H9 (cell line): ENCODE results near the gene NTRK2. TPM values are rescaled to one million over a fixed set of nuclear protein-coding genes. Genes with fewer than 3 reads are reported as not detected.
A peak's percentile ranks its signal among the peaks of the same experiment; 100 is the strongest.

ENCODE experiments used
- DNase-seq: peaks from one replicate; pipeline ENCODE4 v3.0.0-alpha.2; 2017
- H2AFZ ChIP-seq: one replicate; pipeline ENCODE4 v1.6.1; 2013; ENCODE audit warnings: mild to moderate bottlenecking, low read length, control low read depth, moderate library complexity
- H2AK5ac ChIP-seq: 2 replicates; pipeline ENCODE4 v1.6.1; 2013; ENCODE audit warnings: low read length, control low read depth, mixed read lengths; ENCODE audit not compliant: insufficient read length
- H2BK120ac ChIP-seq: one replicate; pipeline ENCODE4 v1.6.1; 2013; ENCODE audit warnings: low read depth, mild to moderate bottlenecking, low read length, control low read depth, inconsistent platforms; ENCODE audit not compliant: poor library complexity, severe bottlenecking
- H2BK12ac ChIP-seq: 2 replicates; pipeline ENCODE4 v1.6.1; 2013; ENCODE audit warnings: low read length, control low read depth, mixed read lengths, low read depth; ENCODE audit not compliant: insufficient read length
- H2BK15ac ChIP-seq: 2 replicates; pipeline ENCODE4 v1.6.1; 2013; ENCODE audit warnings: low read depth, low read length, control low read depth
- H2BK20ac ChIP-seq: one replicate; pipeline ENCODE4 v1.6.1; 2013; ENCODE audit warnings: low read depth, mild to moderate bottlenecking, low read length, control low read depth, inconsistent platforms; ENCODE audit not compliant: poor library complexity, severe bottlenecking
- H2BK5ac ChIP-seq: 2 replicates; pipeline ENCODE4 v1.6.1; 2013; ENCODE audit warnings: low read length, control low read depth, mixed read lengths; ENCODE audit not compliant: insufficient read length
- H3K14ac ChIP-seq: 2 replicates; pipeline ENCODE4 v1.6.1; 2013; ENCODE audit warnings: low read length, control low read depth; ENCODE audit not compliant: insufficient read depth
- H3K18ac ChIP-seq: 2 replicates; pipeline ENCODE4 v1.6.1; 2013; ENCODE audit warnings: low read depth, mild to moderate bottlenecking, mixed read lengths, low read length, control low read depth; ENCODE audit not compliant: insufficient read length
- H3K23ac ChIP-seq: 2 replicates; pipeline ENCODE4 v1.6.1; 2013; ENCODE audit warnings: low read length, control low read depth, mixed read lengths, low read depth; ENCODE audit not compliant: insufficient read length
- H3K23me2 ChIP-seq: 2 replicates; pipeline ENCODE4 v1.6.1; 2013; ENCODE audit warnings: low read depth, mild to moderate bottlenecking, mixed read lengths, low read length, control low read depth; ENCODE audit not compliant: insufficient read length, poor library complexity, severe bottlenecking
- H3K27ac ChIP-seq: 2 replicates; pipeline ENCODE4 v1.5.1; 2013; ENCODE audit warnings: low read length, control low read depth, mixed read lengths, low read depth; ENCODE audit not compliant: insufficient read length
- H3K27me3 ChIP-seq: 2 replicates; pipeline ENCODE4 v1.6.1; 2013; ENCODE audit warnings: low read length, control low read depth, inconsistent platforms; ENCODE audit not compliant: insufficient read depth
- H3K4ac ChIP-seq: 2 replicates; pipeline ENCODE4 v1.6.1; 2013; ENCODE audit warnings: low read depth, mild to moderate bottlenecking, control low read depth, inconsistent platforms, low read length, moderate library complexity
- H3K4me1 ChIP-seq: 2 replicates; pipeline ENCODE4 v1.6.1; 2013; ENCODE audit warnings: low read length, control low read depth, inconsistent platforms; ENCODE audit not compliant: insufficient read depth
- H3K4me2 ChIP-seq: 2 replicates; pipeline ENCODE4 v1.6.1; 2013; ENCODE audit warnings: low read length, control low read depth, mixed read lengths; ENCODE audit not compliant: insufficient read length, insufficient read depth
- H3K56ac ChIP-seq: 2 replicates; pipeline ENCODE4 v1.6.1; 2013; ENCODE audit warnings: low read depth, mild to moderate bottlenecking, mixed read lengths, low read length, control low read depth; ENCODE audit not compliant: insufficient read length
- H3K79me1 ChIP-seq: 2 replicates; pipeline ENCODE4 v1.6.1; 2013; ENCODE audit warnings: low read depth, mild to moderate bottlenecking, moderate library complexity, low read length, control low read depth, inconsistent platforms; ENCODE audit not compliant: insufficient read depth, poor library complexity, severe bottlenecking
- H3K79me2 ChIP-seq: 2 replicates; pipeline ENCODE4 v1.6.1; 2013; ENCODE audit warnings: low read length, control low read depth, inconsistent platforms; ENCODE audit not compliant: insufficient read depth
- H3K9ac ChIP-seq: 2 replicates; pipeline ENCODE4 v1.6.1; 2013; ENCODE audit warnings: low read length, control low read depth, mixed read lengths; ENCODE audit not compliant: insufficient read length; ENCODE audit errors: extremely low read depth
- H3K9me3 ChIP-seq: one replicate; pipeline ENCODE4 v1.6.1; 2013; ENCODE audit warnings: low read depth, low read length, inconsistent platforms; ENCODE audit not compliant: control insufficient read depth
- H3T11ph ChIP-seq: one replicate; pipeline ENCODE4 v1.6.1; 2013; ENCODE audit warnings: mild to moderate bottlenecking, low read length, control low read depth, inconsistent platforms
- H4K20me1 ChIP-seq: one replicate; pipeline ENCODE4 v1.6.1; 2013; ENCODE audit not compliant: control insufficient read depth, insufficient read length, insufficient read depth
- H4K5ac ChIP-seq: 2 replicates; pipeline ENCODE4 v1.6.1; 2013; ENCODE audit warnings: low read depth, mild to moderate bottlenecking, mixed read lengths, low read length, control low read depth; ENCODE audit not compliant: insufficient read length
- H4K8ac ChIP-seq: replicated peaks from 2 replicates; pipeline ENCODE4 v1.6.1; 2013; ENCODE audit warnings: low read length, control low read depth, mixed read lengths, low read depth; ENCODE audit not compliant: insufficient read length
- H4K91ac ChIP-seq: 2 replicates; pipeline ENCODE4 v1.6.1; 2013; ENCODE audit warnings: low read depth, mild to moderate bottlenecking, moderate library complexity, mixed read lengths, low read length, control low read depth; ENCODE audit not compliant: insufficient read length
- H3K27ac Mint-ChIP-seq, 3 experiments: 2 replicates in 2 of 3; 3 replicates in 1 of 3; pipeline ENCODE4 v1.8.0; 2020 to 2021; ENCODE audit warnings: mixed read lengths in 3 of 3, mild to moderate bottlenecking in 1 of 3, moderate library complexity in 1 of 3
- H3K27me3 Mint-ChIP-seq: 2 replicates; pipeline ENCODE4 v1.8.0; 2021; ENCODE audit warnings: low read depth, mild to moderate bottlenecking, moderate library complexity, mixed read lengths
- H3K36me3 Mint-ChIP-seq, 3 experiments: 2 replicates in 2 of 3; 3 replicates in 1 of 3; pipeline ENCODE4 v1.8.0; 2020 to 2021; ENCODE audit warnings: low read depth in 3 of 3, mixed read lengths in 3 of 3; ENCODE audit not compliant: insufficient read depth in 1 of 3
- H3K4me1 Mint-ChIP-seq, 2 experiments: 2 replicates each; pipeline ENCODE4 v1.8.0; 2020; ENCODE audit warnings: mixed read lengths in 2 of 2
- H3K4me3 Mint-ChIP-seq, 2 experiments: 2 replicates in 1 of 2; 3 replicates in 1 of 2; pipeline ENCODE4 v1.8.0; 2020 to 2021; ENCODE audit warnings: mild to moderate bottlenecking in 2 of 2, mixed read lengths in 2 of 2, moderate library complexity in 1 of 2
- H3K9me3 Mint-ChIP-seq, 2 experiments: 2 replicates in 1 of 2; 3 replicates in 1 of 2; pipeline ENCODE4 v1.8.0; 2020; ENCODE audit warnings: mild to moderate bottlenecking in 2 of 2, mixed read lengths in 2 of 2, moderate library complexity in 1 of 2
- WGBS: extraction: QIAGEN DNeasy Blood & Tissue Kit; methylation state at CpG from one replicate; pipeline ENCODE4 v1.1.7; 2013; ENCODE audit warnings: missing lambda C conversion rate, low lambda C conversion rate, mixed read lengths; ENCODE audit not compliant: insufficient read length; ENCODE audit errors: extremely low coverage; 5-methylcytosine and 5-hydroxymethylcytosine counted together
- total RNA-seq: library from RNA; stranded (reverse); gene quantifications from 2 replicates; pipeline ENCODE4 v1.2.1, GENCODE V29; 2021
- TF ChIP-seq, protein P1 (sequence below): fragments of 200-600 bp; sonication (generic); conservative IDR thresholded peaks from 3 replicates; pipeline ENCODE4 v1.8.0; 2021; ENCODE audit warnings: antibody characterized with exemption, mild to moderate bottlenecking

Gene NTRK2
- total RNA-seq, 1 experiment from 2014 or later: 0.02 TPM

DNA sequence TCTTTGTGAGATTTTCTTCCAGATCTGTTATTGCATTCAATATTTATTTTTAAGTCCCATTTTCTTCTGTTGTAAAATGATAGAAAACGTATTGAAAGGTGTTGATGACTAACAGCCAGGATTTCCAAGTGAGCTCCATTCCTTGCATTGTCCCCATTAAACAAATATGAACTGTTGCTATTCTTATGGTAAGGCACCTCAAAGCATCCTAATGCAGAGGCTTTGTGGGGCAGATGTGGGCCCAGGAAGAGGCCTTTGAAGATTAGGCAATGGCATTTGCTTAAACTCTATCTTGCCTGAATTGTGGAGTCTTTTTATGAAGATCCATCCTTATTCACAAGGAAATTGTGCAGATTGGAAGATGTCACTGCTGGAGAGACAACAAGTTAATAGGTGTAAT, 38.9 kb downstream of the NTRK2 start:
- no peaks in the 10 kb centered on the region; a peak in 1 of 7 replicates for H3K36me3 Mint-ChIP-seq
- Histone ChIP-seq H3K9me3 (no peaks in the 10 kb centered on the region), H3K23me2 (no peaks in the 10 kb centered on the region), H3K4me1 (no peaks in the 10 kb centered on the region; the same call in 1 of the 2 replicates), H3K4ac (no peak overlapping the region), H3K4me2 (peak overlapping the region; percentile 9), H3K79me1 (no peaks in the 10 kb centered on the region), H3K27me3 (no peaks in the 10 kb centered on the region), H2AFZ (no peak overlapping the region), H4K8ac (no peak overlapping the region), H4K5ac (no peak overlapping the region), H3K56ac (no peak overlapping the region), H2AK5ac (no peak overlapping the region), H4K91ac (no peak overlapping the region), H2BK20ac (no peak overlapping the region), H3T11ph (no peak overlapping the region), H4K20me1 (no peaks in the 10 kb centered on the region), H3K14ac (no peak overlapping the region), H3K27ac (peak overlapping the region; percentile 35), H3K18ac (no peak overlapping the region), H2BK15ac (no peak overlapping the region), H2BK120ac (no peak overlapping the region), H3K79me2 (no peaks in the 10 kb centered on the region), H2BK5ac (no peak overlapping the region), H3K23ac (no peak overlapping the region), H3K9ac (no peak overlapping the region), H2BK12ac (no peak overlapping the region)
- peak overlapping the region in 1 of 3 experiments; percentile 67; a peak in 3 of 7 replicates for H3K27ac Mint-ChIP-seq
- DNase-seq: peak; percentile 49
- TF ChIP-seq, protein P1, sequence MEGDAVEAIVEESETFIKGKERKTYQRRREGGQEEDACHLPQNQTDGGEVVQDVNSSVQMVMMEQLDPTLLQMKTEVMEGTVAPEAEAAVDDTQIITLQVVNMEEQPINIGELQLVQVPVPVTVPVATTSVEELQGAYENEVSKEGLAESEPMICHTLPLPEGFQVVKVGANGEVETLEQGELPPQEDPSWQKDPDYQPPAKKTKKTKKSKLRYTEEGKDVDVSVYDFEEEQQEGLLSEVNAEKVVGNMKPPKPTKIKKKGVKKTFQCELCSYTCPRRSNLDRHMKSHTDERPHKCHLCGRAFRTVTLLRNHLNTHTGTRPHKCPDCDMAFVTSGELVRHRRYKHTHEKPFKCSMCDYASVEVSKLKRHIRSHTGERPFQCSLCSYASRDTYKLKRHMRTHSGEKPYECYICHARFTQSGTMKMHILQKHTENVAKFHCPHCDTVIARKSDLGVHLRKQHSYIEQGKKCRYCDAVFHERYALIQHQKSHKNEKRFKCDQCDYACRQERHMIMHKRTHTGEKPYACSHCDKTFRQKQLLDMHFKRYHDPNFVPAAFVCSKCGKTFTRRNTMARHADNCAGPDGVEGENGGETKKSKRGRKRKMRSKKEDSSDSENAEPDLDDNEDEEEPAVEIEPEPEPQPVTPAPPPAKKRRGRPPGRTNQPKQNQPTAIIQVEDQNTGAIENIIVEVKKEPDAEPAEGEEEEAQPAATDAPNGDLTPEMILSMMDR: no peak
- H3K27me3 Mint-ChIP-seq: peaks cover 2% of the 10 kb centered on the region; the same call in 1 of the 2 replicates
- WGBS: no CpG with 5 or more reads among the region's 1 CpG
- H3K9me3 Mint-ChIP-seq: peaks cover 0 to 4% of the 10 kb centered on the region in 2 experiments; a peak in 1 of 5 replicates
- H3K4me3 Mint-ChIP-seq: peak overlapping the region in 1 of 2 experiments; percentile 19; a peak in 1 of 5 replicates
- peaks cover 49 to 51% of the 10 kb centered on the region in 2 experiments for H3K4me1 Mint-ChIP-seq
